BJ (cell line): Measurements from ENCODE around the gene CMTR1. TPM values are rescaled to one million over a fixed set of nuclear protein-coding genes. Genes with fewer than 3 reads are reported as not detected.

Experiments
- CTCF ChIA-PET: fragments of 350-600 bp; formaldehyde crosslinking; extraction: SDS; loops from one replicate; lab custom pipeline; 2021; ENCODE audit warnings: antibody characterized with exemption, inconsistent platforms; lab: Yijun Ruan, JAX
- POLR2A ChIA-PET: fragments of 300-600 bp; sonication (Branson Sonifier 250); formaldehyde crosslinking; extraction: SDS; loops from one replicate; lab custom pipeline; 2021; ENCODE audit warnings: antibody characterized with exemption; lab: Charles Lee
- DNase-seq: peaks from one replicate; pipeline ENCODE4 v3.0.0-alpha.2; 2011; ENCODE audit warnings: low read depth
- H3K27me3 ChIP-seq: 2 replicates; pipeline ENCODE4 v1.6.0; 2011; ENCODE audit warnings: low read length; ENCODE audit not compliant: control insufficient read depth, insufficient read depth
- H3K36me3 ChIP-seq: 2 replicates; pipeline ENCODE4 v1.5.1; 2011; ENCODE audit warnings: low read length; ENCODE audit not compliant: control insufficient read depth, insufficient read depth
- H3K4me3 ChIP-seq: 2 replicates; pipeline ENCODE4 v1.5.1; 2011; ENCODE audit warnings: low read depth, mild to moderate bottlenecking, control low read depth, low read length
- polyA minus RNA-seq: library from RNA; depleted of rRNA, polyadenylated mRNA; stranded (reverse); fragments of >200 nt; gene quantifications from 2 replicates; pipeline ENCODE4 v1.2.3, GENCODE V29; 2011; rRNA and poly(A)+ RNA removed
- polyA plus RNA-seq: library from polyadenylated mRNA; depleted of rRNA; stranded (reverse); fragments of >200 nt; gene quantifications from 2 replicates; pipeline ENCODE4 v1.2.3, GENCODE V29; 2011; rRNA removed
- TF ChIP-seq, protein P1 (sequence below): IDR thresholded peaks from 2 replicates; pipeline ENCODE4 v1.5.1; 2011; ENCODE audit warnings: low read depth, mild to moderate bottlenecking, control low read depth, inconsistent platforms, low read length, moderate library complexity; ENCODE audit not compliant: insufficient read depth

CMTR1 gene, protein sequence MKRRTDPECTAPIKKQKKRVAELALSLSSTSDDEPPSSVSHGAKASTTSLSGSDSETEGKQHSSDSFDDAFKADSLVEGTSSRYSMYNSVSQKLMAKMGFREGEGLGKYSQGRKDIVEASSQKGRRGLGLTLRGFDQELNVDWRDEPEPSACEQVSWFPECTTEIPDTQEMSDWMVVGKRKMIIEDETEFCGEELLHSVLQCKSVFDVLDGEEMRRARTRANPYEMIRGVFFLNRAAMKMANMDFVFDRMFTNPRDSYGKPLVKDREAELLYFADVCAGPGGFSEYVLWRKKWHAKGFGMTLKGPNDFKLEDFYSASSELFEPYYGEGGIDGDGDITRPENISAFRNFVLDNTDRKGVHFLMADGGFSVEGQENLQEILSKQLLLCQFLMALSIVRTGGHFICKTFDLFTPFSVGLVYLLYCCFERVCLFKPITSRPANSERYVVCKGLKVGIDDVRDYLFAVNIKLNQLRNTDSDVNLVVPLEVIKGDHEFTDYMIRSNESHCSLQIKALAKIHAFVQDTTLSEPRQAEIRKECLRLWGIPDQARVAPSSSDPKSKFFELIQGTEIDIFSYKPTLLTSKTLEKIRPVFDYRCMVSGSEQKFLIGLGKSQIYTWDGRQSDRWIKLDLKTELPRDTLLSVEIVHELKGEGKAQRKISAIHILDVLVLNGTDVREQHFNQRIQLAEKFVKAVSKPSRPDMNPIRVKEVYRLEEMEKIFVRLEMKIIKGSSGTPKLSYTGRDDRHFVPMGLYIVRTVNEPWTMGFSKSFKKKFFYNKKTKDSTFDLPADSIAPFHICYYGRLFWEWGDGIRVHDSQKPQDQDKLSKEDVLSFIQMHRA
- polyA plus RNA-seq (25.2 and 25.4 TPM in 2 replicates), polyA minus RNA-seq (17.5 and 23.5 TPM in 2 replicates)

- Histone ChIP-seq H3K27me3 (no peaks in the 10 kb centered on the region), H3K36me3 (peaks cover 5% of the 10 kb centered on the region), H3K4me3 (peak within 1 kb of the TSS; percentile 88)
- TF ChIP-seq, protein P1, sequence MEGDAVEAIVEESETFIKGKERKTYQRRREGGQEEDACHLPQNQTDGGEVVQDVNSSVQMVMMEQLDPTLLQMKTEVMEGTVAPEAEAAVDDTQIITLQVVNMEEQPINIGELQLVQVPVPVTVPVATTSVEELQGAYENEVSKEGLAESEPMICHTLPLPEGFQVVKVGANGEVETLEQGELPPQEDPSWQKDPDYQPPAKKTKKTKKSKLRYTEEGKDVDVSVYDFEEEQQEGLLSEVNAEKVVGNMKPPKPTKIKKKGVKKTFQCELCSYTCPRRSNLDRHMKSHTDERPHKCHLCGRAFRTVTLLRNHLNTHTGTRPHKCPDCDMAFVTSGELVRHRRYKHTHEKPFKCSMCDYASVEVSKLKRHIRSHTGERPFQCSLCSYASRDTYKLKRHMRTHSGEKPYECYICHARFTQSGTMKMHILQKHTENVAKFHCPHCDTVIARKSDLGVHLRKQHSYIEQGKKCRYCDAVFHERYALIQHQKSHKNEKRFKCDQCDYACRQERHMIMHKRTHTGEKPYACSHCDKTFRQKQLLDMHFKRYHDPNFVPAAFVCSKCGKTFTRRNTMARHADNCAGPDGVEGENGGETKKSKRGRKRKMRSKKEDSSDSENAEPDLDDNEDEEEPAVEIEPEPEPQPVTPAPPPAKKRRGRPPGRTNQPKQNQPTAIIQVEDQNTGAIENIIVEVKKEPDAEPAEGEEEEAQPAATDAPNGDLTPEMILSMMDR = no peak
- ChIA-PET CTCF (interaction anchor here (1.1 kb wide), 2 partner anchors 9 to 11 kb away, joined by 3 to 4 read pairs; no protein-coding TSS in a partner anchor), POLR2A (interaction anchor here (0.6 kb wide), 2 partner anchors 31 to 190 kb away, joined by 3 read pairs; no protein-coding TSS in a partner anchor)
- DNase-seq = peak; percentile 26
These were observed at the start of gene CMTR1 for GRCh38 chr6:37432916-37433656. Gene CMTR1, plus strand, starts transcription at chr6:37433221. Its CDS starts 2,409 bp downstream, at chr6:37435630.

- Histone ChIP-seq H3K4me3 (no peak overlapping the region), H3K27me3 (no peaks in the 10 kb centered on the region), H3K36me3 (peaks cover 8% of the 10 kb centered on the region)
- TF ChIP-seq, protein P1 = no peak
- POLR2A ChIA-PET = no interaction called here
- DNase-seq = no peak
- CTCF ChIA-PET = no interaction called here
These were observed 44.4 kb upstream of the CMTR1 start for GRCh38 chr6:37388578-37388977.

DNA sequence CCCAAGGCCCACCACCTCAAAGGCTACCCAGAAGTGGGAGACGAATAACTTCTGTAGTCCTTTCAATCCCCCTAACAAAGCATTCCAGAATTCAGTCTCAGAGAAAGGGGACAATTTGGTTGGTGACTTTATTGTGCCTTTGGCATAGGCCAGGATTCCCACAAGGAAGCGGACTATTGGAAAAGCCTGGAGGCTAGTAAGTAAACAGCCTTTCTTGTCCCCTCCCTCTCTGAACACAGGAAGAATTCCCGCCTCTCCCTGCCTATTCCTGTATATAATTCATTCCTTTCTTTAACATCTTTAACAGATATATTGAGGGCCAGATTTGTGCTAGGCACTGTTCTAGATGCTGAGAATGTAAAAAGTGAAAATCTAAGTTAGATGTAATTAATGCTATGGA lies 43.2 kb upstream of the CMTR1 start:
- no peak for DNase-seq
- ChIA-PET POLR2A (no interaction called here), CTCF (interaction anchor here (0.6 kb wide), 1 partner anchor 63 kb away, joined by 3 read pairs; no protein-coding TSS in a partner anchor)
- Histone ChIP-seq H3K36me3 (peaks cover 8% of the 10 kb centered on the region), H3K4me3 (no peak overlapping the region), H3K27me3 (no peaks in the 10 kb centered on the region)
- TF ChIP-seq, protein P1 = no peak

DNA sequence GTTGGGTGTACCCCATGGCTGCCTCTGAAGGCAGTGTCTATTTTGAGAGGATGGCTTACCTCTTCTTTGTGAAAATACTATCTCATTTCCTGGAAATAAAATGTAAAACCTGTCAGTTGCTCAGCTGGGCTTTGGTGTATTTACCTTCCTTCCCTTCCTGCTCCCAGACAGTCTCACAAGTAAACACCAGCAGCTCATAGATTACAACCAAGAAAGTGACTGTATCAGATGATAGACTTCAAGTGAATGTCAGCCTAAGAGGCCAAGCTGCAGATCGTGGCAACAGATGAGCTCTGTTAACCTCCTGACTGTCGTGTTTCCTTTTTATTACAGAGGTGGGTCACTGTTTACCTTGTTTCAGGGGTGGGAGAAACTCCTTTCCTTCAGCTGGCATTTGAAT lies 41.9 kb upstream of the CMTR1 start:
- CTCF ChIA-PET = no interaction called here

More for the DNA sequence above, 41.9 kb upstream of the CMTR1 start:
- Histone ChIP-seq H3K36me3 (peaks cover 8% of the 10 kb centered on the region), H3K27me3 (no peaks in the 10 kb centered on the region), H3K4me3 (no peak overlapping the region)
- POLR2A ChIA-PET = no interaction called here
- DNase-seq = no peak
- TF ChIP-seq, protein P1 = no peak
